Common myeloid progenitor, CD34-positive (primary cell): Measurements from ENCODE around the gene ASCL1.

Experiments
- CTCF ChIA-PET: fragments of 350-600 bp; sonication (Branson Sonifier 250); formaldehyde crosslinking; loops from one replicate; lab custom pipeline; 2021; ENCODE audit warnings: antibody characterized with exemption; lab: Charles Lee
- POLR2A ChIA-PET: fragments of 350-600 bp; sonication (Branson Sonifier 250); formaldehyde crosslinking; loops from one replicate; lab custom pipeline; 2021; ENCODE audit warnings: antibody characterized with exemption; lab: Charles Lee
- DNase-seq, 3 donors: peaks; one replicate each; pipeline versions ENCODE4 v3.0.0 to v3.0.0-alpha.2; 2013
- H3K27ac ChIP-seq, 2 experiments: 1 replicate in 1 of 2; 2 replicates in 1 of 2; pipeline ENCODE4 v1.7.0; 2013; ENCODE audit warnings: inconsistent platforms in 2 of 2, low read length in 2 of 2, mild to moderate bottlenecking in 2 of 2, low read depth in 1 of 2, moderate library complexity in 1 of 2; ENCODE audit not compliant: severe bottlenecking in 2 of 2, insufficient read depth in 1 of 2, poor library complexity in 1 of 2
- H3K27me3 ChIP-seq, 5 experiments: replicated peaks in 2 of 5; 1 replicate in 3 of 5; 2 replicates in 2 of 5; pipeline versions ENCODE4 v1.6.1 to v1.7.0; 2013; ENCODE audit warnings: low read length in 4 of 5, mild to moderate bottlenecking in 2 of 5, moderate library complexity in 2 of 5, inconsistent platforms in 1 of 5; ENCODE audit not compliant: insufficient read depth in 5 of 5, control insufficient read depth in 4 of 5
- H3K36me3 ChIP-seq, 4 experiments: 1 replicate in 2 of 4; 2 replicates in 2 of 4; pipeline versions ENCODE4 v1.6.1 to v1.7.0; 2013; ENCODE audit warnings: low read length in 3 of 4, control low read depth in 1 of 4, mild to moderate bottlenecking in 1 of 4; ENCODE audit not compliant: control insufficient read depth in 4 of 4, insufficient read depth in 4 of 4
- H3K4me1 ChIP-seq, 4 experiments: 1 replicate in 3 of 4; 2 replicates in 1 of 4; pipeline versions ENCODE4 v1.6.1 to v1.7.1; 2013; ENCODE audit warnings: low read length in 3 of 4, mild to moderate bottlenecking in 3 of 4, control low read depth in 1 of 4, inconsistent platforms in 1 of 4, moderate library complexity in 1 of 4; ENCODE audit not compliant: control insufficient read depth in 4 of 4, insufficient read depth in 4 of 4; ENCODE audit errors: control extremely low read depth in 1 of 4
- H3K4me3 ChIP-seq, 7 experiments: 1 replicate in 4 of 7; 2 replicates in 3 of 7; pipeline versions ENCODE4 v1.5.1 to v1.7.0; 2013; ENCODE audit warnings: mild to moderate bottlenecking in 7 of 7, low read length in 6 of 7, moderate library complexity in 6 of 7, inconsistent platforms in 2 of 7, low read depth in 2 of 7, control low read depth in 1 of 7; ENCODE audit not compliant: insufficient read depth in 4 of 7, control insufficient read depth in 1 of 7; ENCODE audit errors: extremely low read depth in 1 of 7
- H3K9me3 ChIP-seq, 5 experiments: 1 replicate in 4 of 5; 2 replicates in 1 of 5; pipeline versions ENCODE4 v1.6.1 to v1.7.1; 2013; ENCODE audit warnings: low read length in 4 of 5, mild to moderate bottlenecking in 2 of 5, inconsistent platforms in 1 of 5, low read depth in 1 of 5, moderate library complexity in 1 of 5; ENCODE audit not compliant: control insufficient read depth in 4 of 5, insufficient read depth in 2 of 5; ENCODE audit errors: control extremely low read depth in 1 of 5
- WGBS: methylation state at CpG from one replicate; pipeline ENCODE4 v1.1.5; 2013; ENCODE audit not compliant: insufficient coverage; 5-methylcytosine and 5-hydroxymethylcytosine counted together

The ASCL1 gene

GRCh38 chr12:102970780-102971179 lies 13.3 kb downstream of the ASCL1 start:
- H3K27ac ChIP-seq: no peak overlapping the region
- no peaks in the 10 kb centered on the region for H3K9me3 ChIP-seq
- WGBS: 0% methylated on average over 1 of the region's 4 CpGs
- H3K4me1 ChIP-seq: no peaks in the 10 kb centered on the region
- no peaks in the 10 kb centered on the region for H3K36me3 ChIP-seq
- POLR2A ChIA-PET: no interaction called here
- no peak for DNase-seq
- CTCF ChIA-PET: no interaction called here
- no peak overlapping the region for H3K4me3 ChIP-seq
- peaks cover 15 to 51% (median 24%) of the 10 kb centered on the region in 5 experiments for H3K27me3 ChIP-seq

DNA sequence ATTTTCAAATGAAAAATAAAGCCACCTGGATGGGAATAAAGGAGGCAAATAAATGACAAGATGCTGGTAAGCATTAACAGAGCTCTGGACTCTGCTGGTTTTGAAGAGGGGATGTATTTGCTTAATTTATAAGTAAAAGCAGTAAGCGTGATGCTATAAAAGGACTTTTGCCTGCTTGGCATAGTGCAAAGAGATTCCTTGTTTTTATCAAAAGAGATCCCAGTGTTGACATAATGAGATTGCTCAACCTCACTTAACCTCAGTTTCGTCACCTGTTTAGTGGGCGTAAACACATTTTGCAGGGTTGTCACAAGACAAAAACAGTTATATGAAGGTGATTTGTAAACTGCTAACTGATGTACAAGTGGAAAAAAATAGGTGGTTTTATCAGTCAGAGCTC lies 13.8 kb downstream of the ASCL1 start:
- no peak for DNase-seq
- CTCF ChIA-PET: no interaction called here
- no peak overlapping the region for H3K27ac ChIP-seq
- H3K27me3 ChIP-seq: peaks cover 10 to 48% (median 22%) of the 10 kb centered on the region in 5 experiments
- 80% methylated on average over 1 of the region's 3 CpGs for WGBS
- no peaks in the 10 kb centered on the region for H3K9me3 ChIP-seq
- POLR2A ChIA-PET: no interaction called here
- no peaks in the 10 kb centered on the region for H3K4me1 ChIP-seq
- H3K36me3 ChIP-seq: no peaks in the 10 kb centered on the region
- H3K4me3 ChIP-seq: no peak overlapping the region

DNA sequence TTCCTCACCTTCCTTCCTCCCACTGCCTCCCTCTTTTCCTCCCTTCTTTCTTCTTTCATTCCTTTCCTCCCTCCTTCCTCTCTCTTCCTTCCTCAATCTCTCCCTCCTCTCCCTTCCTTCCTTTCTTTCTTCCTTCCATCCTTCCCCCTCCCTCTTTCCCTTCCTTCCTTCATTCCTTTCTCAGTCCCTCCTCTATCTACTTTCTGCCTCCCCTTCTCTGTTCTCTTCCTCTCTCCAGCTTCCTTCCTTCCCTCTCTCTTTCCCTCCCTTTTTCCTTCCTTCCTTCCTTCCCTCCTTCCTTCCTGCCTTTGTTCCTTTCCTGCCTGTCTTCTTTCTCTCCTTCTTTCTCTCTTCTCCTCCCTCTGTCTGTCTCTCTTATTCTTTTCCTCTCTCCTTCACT lies 16.1 kb downstream of the ASCL1 start:
- H3K27me3 ChIP-seq: peaks cover 3 to 26% (median 8%) of the 10 kb centered on the region in 5 experiments

DNA sequence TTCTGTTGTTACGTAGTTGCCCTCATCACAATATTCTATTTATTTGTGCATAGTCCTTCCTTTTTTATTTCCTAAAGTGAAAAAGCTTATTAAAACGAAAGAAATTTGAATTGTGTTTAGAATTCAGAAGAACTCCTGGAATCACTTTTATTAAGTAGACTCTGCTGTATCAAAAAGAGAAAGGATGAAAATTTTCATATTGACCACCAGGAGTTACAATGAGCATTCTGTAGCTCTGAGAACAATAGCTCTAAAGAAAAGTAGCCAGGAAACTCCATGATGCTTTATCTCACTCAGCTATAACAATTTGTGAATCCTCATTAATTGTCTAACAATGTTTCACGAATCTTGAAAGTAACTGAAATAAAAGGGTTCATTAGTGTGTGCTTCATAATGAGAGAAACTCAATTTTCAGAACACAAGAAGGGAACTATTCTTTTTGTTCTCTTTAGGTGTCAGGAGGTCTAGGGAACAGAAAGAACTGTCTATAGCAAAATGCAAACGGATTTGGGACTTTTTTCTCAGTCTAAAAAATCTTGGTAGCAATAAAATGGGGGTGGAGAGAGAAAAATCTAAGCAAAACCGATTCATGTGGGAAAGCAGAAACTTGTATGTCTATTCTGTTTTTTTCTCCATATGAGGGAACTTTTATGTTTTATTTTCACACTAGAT lies 19.3 kb downstream of the ASCL1 start:
- Histone ChIP-seq H3K9me3 (no peaks in the 10 kb centered on the region), H3K36me3 (no peaks in the 10 kb centered on the region), H3K27ac (no peak overlapping the region), H3K4me1 (no peaks in the 10 kb centered on the region), H3K4me3 (no peak overlapping the region), H3K27me3 (peaks cover 0 to 7% (median 2%) of the 10 kb centered on the region in 5 experiments)
- ChIA-PET CTCF (no interaction called here), POLR2A (no interaction called here)
- WGBS: 89% methylated on average over 1 of the region's 5 CpGs
- no peak for DNase-seq

More for the DNA sequence above, 16.1 kb downstream of the ASCL1 start:
- ChIA-PET POLR2A (no interaction called here), CTCF (no interaction called here)
- Histone ChIP-seq H3K36me3 (no peaks in the 10 kb centered on the region), H3K27ac (no peak overlapping the region), H3K4me1 (no peaks in the 10 kb centered on the region), H3K4me3 (no peak overlapping the region), H3K9me3 (no peaks in the 10 kb centered on the region)
- DNase-seq: no peak

GRCh38 chr12:102977945-102978706 lies 20.7 kb downstream of the ASCL1 start:
- H3K27ac ChIP-seq: no peak overlapping the region
- no peaks in the 10 kb centered on the region for H3K9me3 ChIP-seq
- 89% methylated on average over 11 of the region's 16 CpGs for WGBS
- ChIA-PET POLR2A (no interaction called here), CTCF (no interaction called here)
- no peaks in the 10 kb centered on the region for H3K4me1 ChIP-seq
- DNase-seq: no peak
- H3K36me3 ChIP-seq: no peaks in the 10 kb centered on the region
- peaks cover 0 to 4% (median 0%) of the 10 kb centered on the region in 5 experiments for H3K27me3 ChIP-seq
- H3K4me3 ChIP-seq: no peak overlapping the region

DNA sequence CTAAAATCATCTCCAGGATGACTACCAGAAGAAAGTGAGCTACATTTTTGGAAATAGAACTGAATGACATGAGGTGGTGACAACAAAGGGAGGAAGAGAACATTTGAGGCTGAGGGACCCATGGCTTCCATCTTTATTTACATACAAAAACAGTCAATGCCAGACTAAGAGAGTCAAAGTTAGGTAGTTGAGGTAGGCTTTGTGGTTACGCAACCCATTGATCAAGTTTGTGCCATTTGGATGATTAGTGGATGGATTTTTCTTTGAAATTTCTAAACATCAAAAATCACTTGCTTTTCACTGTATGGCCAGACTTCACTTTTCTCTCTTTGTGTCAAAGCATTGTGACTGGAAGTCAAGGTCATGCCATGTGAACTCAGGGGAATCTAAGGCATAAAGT lies 22.9 kb downstream of the ASCL1 start:
- Histone ChIP-seq H3K27ac (no peak overlapping the region), H3K36me3 (no peaks in the 10 kb centered on the region), H3K4me1 (no peaks in the 10 kb centered on the region), H3K4me3 (no peak overlapping the region), H3K27me3 (peaks cover 0 to 4% (median 0%) of the 10 kb centered on the region in 5 experiments), H3K9me3 (no peaks in the 10 kb centered on the region)
- no CpG with 5 or more reads among the region's 1 CpG for WGBS
- ChIA-PET POLR2A (no interaction called here), CTCF (no interaction called here)
- DNase-seq: no peak

GRCh38 chr12:102990419-102990818 lies 32.9 kb downstream of the ASCL1 start:
- ChIA-PET CTCF (no interaction called here), POLR2A (no interaction called here)
- H3K36me3 ChIP-seq: no peaks in the 10 kb centered on the region
- no peaks in the 10 kb centered on the region for H3K4me1 ChIP-seq
- 85% methylated on average over 1 of the region's 2 CpGs for WGBS
- H3K27ac ChIP-seq: no peak overlapping the region
- H3K27me3 ChIP-seq: no peaks in the 10 kb centered on the region
- no peaks in the 10 kb centered on the region for H3K9me3 ChIP-seq
- DNase-seq: no peak
- H3K4me3 ChIP-seq: no peak overlapping the region
